Measurements from ENCODE around the gene GRIN1.

- TF ChIP-seq MAFK (IDR thresholded peaks at IDR 0.05; ENCODE audit: partially characterized antibody) (no peak), EP300 (IDR thresholded peaks at IDR 0.05) (no peak), POLR2A (IDR thresholded peaks at IDR 0.05; ENCODE audit: low read length) (no peak), CTCF (IDR thresholded peaks at IDR 0.05) (no peak), CHD2 (IDR thresholded peaks at IDR 0.05; ENCODE audit: low read length, partially characterized antibody) (no peak), SMC3 (IDR thresholded peaks at IDR 0.05) (no peak), TP53 (CRISPR knock-in tag; IDR thresholded peaks at IDR 0.05) (no peak), BCL3 (IDR thresholded peaks at IDR 0.05) (no peak)
Observed at GRCh38 chr9:137096785-137097546, 42.0 kb upstream of the GRIN1 start.
